ENCODE results near the gene CHCHD5. TPM values are rescaled to one million over a fixed set of nuclear protein-coding genes. Genes with fewer than 3 reads are reported as not detected.

The CHCHD5 gene
- total RNA-seq, 3 donors from 2014 or later, result 35.2 to 45.9 (median 45.4) TPM

Other genes starting within 250 kb of the CHCHD5 start
- gene RGPD8, start 151.0 kb upstream of the CHCHD5 start, total RNA-seq, result 10 to 100 TPM in 2 of 3 donors, 1 to 10 TPM in 1; 9.9 to 14.0 (median 10.8) TPM
- gene TTL, start 102.5 kb upstream of the CHCHD5 start, total RNA-seq, result 10 to 100 TPM; 26.7 to 31.4 (median 28.6) TPM
- gene POLR1B, start 42.1 kb upstream of the CHCHD5 start, total RNA-seq, result 100 to 1,000 TPM in 1 of 3 donors, 10 to 100 TPM in 2; 79.8 to 104 (median 89.8) TPM
- gene SLC20A1, start 61.3 kb downstream of the CHCHD5 start, total RNA-seq, result 10 to 100 TPM; 68.2 to 79.7 (median 71.6) TPM
- not detected for gene NT5DC4, start 136.4 kb downstream of the CHCHD5 start, total RNA-seq
- 1 to 10 TPM; 2.7 to 4.1 (median 3.2) TPM for gene CKAP2L, start 180.0 kb downstream of the CHCHD5 start, total RNA-seq
- gene IL1A, start 199.9 kb downstream of the CHCHD5 start, total RNA-seq, result 1 to 10 TPM; 2.0 to 4.3 (median 3.8) TPM

Measured in activated T-cell treated with anti-CD3 and anti-CD28 coated beads, Interleukin-2, amount 50 U/mL, for 4 hours (primary cell).